ENCODE measurements around the gene FPR1.

The FPR1 gene

DNA sequence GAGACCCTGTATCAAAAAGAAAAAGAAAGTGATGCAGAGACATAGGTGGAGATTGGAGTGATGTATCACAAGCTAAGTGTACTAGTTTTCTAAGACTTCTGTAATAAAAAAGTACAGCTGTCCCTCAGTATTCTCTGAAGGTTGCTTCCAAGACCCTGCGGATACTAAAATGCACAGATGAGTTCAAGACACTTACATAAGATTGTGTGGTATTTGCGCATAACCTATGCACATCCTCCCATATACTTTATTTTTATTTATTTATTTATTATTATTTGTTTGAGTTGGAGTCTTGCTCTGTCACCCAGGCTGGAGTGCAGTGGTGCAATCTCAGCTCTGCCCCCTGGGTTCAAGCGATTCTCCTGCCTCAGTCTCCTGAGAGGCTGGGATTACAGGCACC is 14.3 kb downstream of the FPR1 start:
- no peak for DNase-seq (ENCODE audit: low read depth)

GRCh38 chr19:51735759-51736449 is 15.8 kb downstream of the FPR1 start:
- DNase-seq (ENCODE audit: low read depth): no peak

- no peak for DNase-seq (ENCODE audit: low read depth)
Observed at GRCh38 chr19:51733742-51734522, 17.7 kb downstream of the FPR1 start.

- no peak for DNase-seq (ENCODE audit: low read depth)
Observed at GRCh38 chr19:51729781-51730180, 21.9 kb downstream of the FPR1 start.

DNA sequence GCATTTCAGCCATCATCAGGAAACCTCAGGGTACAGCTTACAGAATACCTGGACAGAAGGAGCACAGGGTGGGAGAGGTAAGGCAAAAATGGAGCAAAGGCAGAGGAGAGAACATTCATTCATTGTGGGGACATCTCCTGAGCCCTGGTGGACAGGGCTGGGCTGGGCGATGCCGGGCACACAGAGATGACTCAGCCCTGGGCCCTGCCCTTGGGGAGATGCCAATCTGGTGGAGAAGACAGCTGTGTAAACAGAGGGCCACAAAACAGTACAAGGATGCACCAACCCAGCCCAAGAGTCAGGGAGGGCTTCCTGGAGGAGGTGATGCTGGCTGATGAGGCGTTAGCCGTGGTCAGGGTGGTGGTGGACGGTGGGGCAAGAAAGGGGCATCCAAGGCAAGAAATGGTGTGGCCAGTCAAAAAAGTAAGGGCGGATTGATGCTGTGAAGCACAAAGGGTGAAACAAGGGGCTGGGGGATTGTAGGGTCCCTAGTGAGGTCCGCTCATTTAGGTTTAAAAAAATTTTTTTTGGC is 24.3 kb downstream of the FPR1 start:
- no peak for DNase-seq (ENCODE audit: low read depth)

- DNase-seq (ENCODE audit: low read depth): no peak
Observed at GRCh38 chr19:51726049-51726448, 25.6 kb downstream of the FPR1 start.

DNA sequence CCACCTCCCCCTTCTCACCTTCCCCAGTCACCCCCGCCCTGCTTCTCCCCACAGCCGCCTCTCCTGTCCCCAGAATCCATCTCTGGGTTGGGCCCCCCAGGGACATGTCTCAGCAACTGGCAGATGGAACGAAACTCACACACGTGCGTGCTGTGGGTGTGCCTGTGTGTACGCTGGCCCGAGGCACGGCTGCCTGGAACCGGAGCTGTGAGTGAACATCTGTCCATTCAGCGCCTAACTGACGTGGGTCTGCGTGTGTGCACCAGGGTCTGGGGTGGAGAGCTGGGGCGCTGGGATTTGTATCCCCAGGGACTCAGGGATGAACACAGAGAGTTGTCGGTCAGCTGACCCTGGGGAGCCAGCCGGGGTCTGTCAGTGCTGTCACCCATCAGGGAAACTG is 27.1 kb downstream of the FPR1 start:
- no peak for DNase-seq (ENCODE audit: low read depth)

DNA sequence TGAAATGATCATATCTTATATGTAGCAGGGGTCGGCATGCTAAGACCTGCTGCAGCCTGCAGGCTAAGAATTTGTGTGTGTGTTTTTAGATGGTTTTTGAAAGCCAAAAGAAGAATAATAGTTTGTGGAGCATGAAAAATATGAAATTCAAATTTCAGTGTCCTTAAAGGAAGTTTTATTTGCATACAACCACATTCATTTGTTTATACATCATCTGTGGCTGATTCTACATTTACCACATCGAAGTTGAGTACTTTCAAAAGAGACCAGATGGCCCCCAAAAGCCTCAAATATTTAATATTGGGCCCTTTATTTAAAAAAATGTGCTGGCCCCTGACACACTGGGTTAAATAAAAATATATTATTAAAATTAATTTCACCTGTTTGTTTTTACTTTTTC is 29.2 kb downstream of the FPR1 start:
- DNase-seq (ENCODE audit: low read depth): no peak

GRCh38 chr19:51721905-51722304 is 29.8 kb downstream of the FPR1 start:
- DNase-seq (ENCODE audit: low read depth): no peak

DNA sequence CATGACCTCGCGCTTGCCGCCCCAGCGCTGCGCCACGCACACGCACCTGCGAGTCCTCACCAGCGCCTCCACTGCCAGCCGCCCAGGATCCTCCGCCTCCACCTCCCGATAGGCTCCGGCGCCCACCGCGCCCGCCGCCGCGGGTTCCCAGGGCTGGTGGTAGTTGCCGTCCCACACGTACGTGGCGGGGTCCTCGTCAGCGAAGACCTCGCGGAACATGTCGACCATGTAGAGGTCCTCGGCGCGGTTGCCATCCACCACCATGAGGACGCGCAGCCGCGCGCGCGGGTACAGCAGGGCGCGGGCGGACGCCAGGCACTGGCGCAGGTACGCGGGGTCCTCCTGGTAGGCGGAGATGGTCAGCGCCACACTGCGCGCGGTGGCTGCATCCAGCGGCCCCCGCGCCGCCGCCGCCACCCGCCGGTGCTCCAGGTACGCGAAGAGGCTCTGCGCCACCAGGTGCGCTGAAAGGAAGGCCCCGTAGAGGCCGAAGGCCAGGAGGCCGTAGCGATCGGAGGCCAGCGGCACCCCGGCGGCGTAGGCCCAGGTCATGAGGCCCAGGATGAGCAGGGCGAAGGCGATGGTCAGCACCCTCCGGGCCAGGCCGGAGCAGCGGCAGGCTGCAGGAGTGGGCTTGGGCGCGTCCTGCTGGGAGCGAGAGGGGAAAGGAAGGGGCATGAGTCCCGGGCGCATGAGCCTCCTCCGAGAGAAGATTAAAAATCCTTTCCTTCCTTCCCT is 32.3 kb downstream of the FPR1 start:
- DNase-seq (ENCODE audit: low read depth): no peak

DNA sequence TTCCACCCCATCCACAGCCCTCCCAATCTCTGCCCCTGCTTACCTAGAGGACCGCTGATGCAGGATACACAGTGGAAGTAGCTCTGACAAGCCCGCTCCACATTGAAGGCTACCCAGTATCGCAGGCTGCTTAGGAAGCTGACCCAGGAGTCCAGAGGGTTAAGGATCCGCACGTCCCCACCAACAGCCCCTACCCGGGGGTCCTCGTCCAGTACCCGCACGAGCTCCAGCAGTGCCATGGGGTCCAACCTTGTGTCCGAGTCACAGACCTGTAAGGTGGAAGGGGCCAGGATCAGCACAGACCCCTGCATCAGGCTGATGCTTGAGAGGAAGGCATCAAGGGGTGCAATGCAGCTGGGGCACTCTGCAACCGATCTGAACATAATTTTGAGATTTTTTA is 34.8 kb downstream of the FPR1 start:
- no peak for DNase-seq (ENCODE audit: low read depth)

DNA sequence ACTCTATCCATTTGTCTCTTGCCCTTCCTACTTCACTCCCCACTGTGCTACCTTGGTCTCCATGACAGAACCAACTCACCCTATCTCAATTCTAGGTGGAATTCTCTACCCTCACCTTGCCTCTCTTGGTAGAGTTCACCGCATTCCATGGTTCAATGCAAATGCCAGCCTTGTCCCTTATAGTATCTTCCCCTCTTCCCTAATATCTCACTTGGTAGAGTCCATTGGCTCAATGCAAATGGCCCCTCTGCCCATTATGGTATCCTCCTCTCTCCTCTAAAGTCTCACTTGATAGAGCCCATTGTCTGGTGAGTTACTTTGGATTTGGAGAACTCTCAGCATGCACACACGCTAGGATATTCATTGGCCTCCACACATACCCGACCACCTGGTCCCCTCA is 35.8 kb downstream of the FPR1 start:
- no peak for DNase-seq (ENCODE audit: low read depth)

GRCh38 chr19:51714848-51715247 is 36.8 kb downstream of the FPR1 start:
- no peak for DNase-seq (ENCODE audit: low read depth)

GRCh38 chr19:51713319-51714285 is 38.1 kb downstream of the FPR1 start:
- no peak for DNase-seq (ENCODE audit: low read depth)

DNA sequence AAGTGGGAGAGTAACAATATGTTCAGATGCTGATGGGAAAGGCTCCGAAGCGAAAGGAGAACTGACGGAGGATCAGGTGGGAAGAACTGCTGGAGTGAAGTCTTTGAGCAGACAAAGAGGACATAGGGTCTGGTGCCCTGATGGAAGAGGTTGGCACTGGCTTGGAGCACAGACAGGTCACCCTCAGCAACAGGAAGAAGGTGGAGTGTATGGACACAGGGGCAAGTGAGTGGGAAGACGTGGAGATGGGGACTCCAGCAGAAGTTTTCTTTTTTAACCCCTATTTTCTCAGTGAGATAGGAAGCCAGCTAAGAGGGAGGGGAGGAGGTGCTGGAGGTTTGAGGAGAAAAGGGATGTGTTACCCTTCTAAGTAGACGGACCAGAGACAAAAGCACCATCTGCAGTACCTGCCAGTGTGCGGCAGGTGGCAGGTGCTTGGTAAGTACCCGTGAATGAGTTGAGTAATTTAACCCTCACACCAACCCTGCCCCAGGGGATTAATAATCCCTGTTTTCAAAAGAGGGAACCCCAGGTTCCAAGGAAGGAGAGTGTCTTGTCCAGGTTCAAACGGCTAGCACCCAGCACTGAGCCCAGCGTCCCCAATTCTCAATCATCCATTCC is 39.1 kb downstream of the FPR1 start:
- DNase-seq (ENCODE audit: low read depth): no peak

GRCh38 chr19:51711702-51712101 is 40.0 kb downstream of the FPR1 start:
- no peak for DNase-seq (ENCODE audit: low read depth)

- no peak for DNase-seq (ENCODE audit: low read depth)
Observed at GRCh38 chr19:51710163-51710562, 41.5 kb downstream of the FPR1 start.

- no peak for DNase-seq (ENCODE audit: low read depth)
Observed at GRCh38 chr19:51709575-51709974, 42.1 kb downstream of the FPR1 start.

GRCh38 chr19:51708811-51709210 is 42.9 kb downstream of the FPR1 start:
- no peak for DNase-seq (ENCODE audit: low read depth)

DNA sequence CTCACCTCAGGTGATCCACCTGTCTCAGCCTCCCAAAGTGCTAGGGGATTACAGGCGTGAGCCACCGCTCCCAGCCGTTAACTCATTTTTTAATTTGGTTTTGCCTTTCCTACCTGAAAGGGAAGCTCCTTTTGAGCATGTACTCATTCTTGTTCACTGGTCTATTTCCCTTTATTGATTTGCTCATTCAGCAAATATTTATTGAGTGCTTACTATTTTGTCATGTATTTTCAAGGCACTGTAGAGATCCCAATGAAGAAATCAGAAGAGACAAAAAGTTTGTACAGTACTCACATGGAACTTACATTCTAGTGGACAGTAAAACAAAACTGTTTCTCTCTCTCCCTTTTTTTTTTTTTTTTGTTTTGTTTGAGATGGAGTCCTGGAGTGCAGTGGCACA is 44.8 kb downstream of the FPR1 start:
- no peak for DNase-seq (ENCODE audit: low read depth)

- no peak for DNase-seq (ENCODE audit: low read depth)
Observed at GRCh38 chr19:51706296-51706695, 45.4 kb downstream of the FPR1 start.
